Upper lobe of left lung (tissue), 6 donors: ENCODE results near the gene KCNIP1. TPM values are rescaled to one million over a fixed set of nuclear protein-coding genes. Genes with fewer than 3 reads are reported as not detected.

Experiments used
- ATAC-seq, 2 donors: fragments of 200-7000 bp; cut with Tn5 transposase; one replicate each; pipeline ENCODE4 v1.9.1; 2022; ENCODE audit warnings: mild to moderate bottlenecking in 2 of 2, moderate library complexity in 2 of 2; ENCODE audit not compliant: low FRiP score in 2 of 2
- DNase-seq, 2 donors: peaks; one replicate each; pipeline ENCODE4 v3.0.0-alpha.2; 2019 to 2020
- H3K27ac ChIP-seq, 4 donors: fragments of 200-600 bp; sonication (generic); one replicate each; pipeline ENCODE4 v1.5.1; 2016 to 2019
- H3K27me3 ChIP-seq, 4 donors: fragments of 200-600 bp; sonication (generic); one replicate each; pipeline ENCODE4 v1.5.1; 2017 to 2019
- H3K36me3 ChIP-seq, 4 donors: fragments of 200-600 bp; sonication (generic); one replicate each; pipeline ENCODE4 v1.5.1; 2016 to 2019
- H3K4me1 ChIP-seq, 4 donors: fragments of 200-600 bp; sonication (generic); one replicate each; pipeline ENCODE4 v1.5.1; 2018 to 2019
- H3K4me3 ChIP-seq, 4 donors: fragments of 200-600 bp; sonication (generic); one replicate each; pipeline ENCODE4 v1.5.1; 2017 to 2019; ENCODE audit warnings: mild to moderate bottlenecking in 2 of 4, moderate library complexity in 1 of 4
- H3K9me3 ChIP-seq, 4 donors: fragments of 200-600 bp; sonication (generic); one replicate each; pipeline ENCODE4 v1.5.1; 2018 to 2019
- EP300 ChIP-seq, 4 donors: sonication (generic); formaldehyde crosslinking; IDR thresholded peaks; one replicate each; pipeline ENCODE4 v1.5.1; 2017; ENCODE audit warnings: antibody characterized with exemption in 4 of 4, control low read depth in 2 of 4
- POLR2A ChIP-seq, 4 donors: fragments of 450-650 bp; IDR thresholded peaks; one replicate each; pipeline ENCODE4 v1.5.1; 2016 to 2017; ENCODE audit warnings: antibody characterized with exemption in 4 of 4, mild to moderate bottlenecking in 2 of 4
- POLR2AphosphoS5 ChIP-seq, 2 donors: sonication (generic); formaldehyde crosslinking; IDR thresholded peaks; one replicate each; pipeline ENCODE4 v1.5.1; 2017; ENCODE audit warnings: antibody characterized with exemption in 2 of 2
- WGBS, 2 donors: methylation state at CpG; one replicate each; pipeline ENCODE4 v1.1.5; 2017 to 2018; 5-methylcytosine and 5-hydroxymethylcytosine counted together
- total RNA-seq, 6 donors: library from RNA; depleted of rRNA in 4 of 6; stranded (reverse); fragments of >200 nt in 4 of 6; gene quantifications; one replicate each; pipeline versions ENCODE4 v1.1.0 to v1.2.1, GENCODE V29; 2016 to 2021
- TF ChIP-seq, protein P1 (sequence below), 6 experiments: fragments of 450-650 bp in 4 of 6; fragments of 200-600 bp in 2 of 6; sonication (generic) in 2 of 6; IDR thresholded peaks; one replicate each; pipeline ENCODE4 v1.5.1; 2016 to 2019; ENCODE audit warnings: antibody characterized with exemption in 6 of 6
- donor health status: DM: no; HTN: no; CAD: no; lungs with moderate emphysema.
- donor health status: DM: no; HTN: yes; CAD: no; lungs with severe emphysema.

Gene KCNIP1
- total RNA-seq, 6 donors from 2014 or later: 1.9 to 3.3 (median 2.9) TPM; not detected in 1

DNA sequence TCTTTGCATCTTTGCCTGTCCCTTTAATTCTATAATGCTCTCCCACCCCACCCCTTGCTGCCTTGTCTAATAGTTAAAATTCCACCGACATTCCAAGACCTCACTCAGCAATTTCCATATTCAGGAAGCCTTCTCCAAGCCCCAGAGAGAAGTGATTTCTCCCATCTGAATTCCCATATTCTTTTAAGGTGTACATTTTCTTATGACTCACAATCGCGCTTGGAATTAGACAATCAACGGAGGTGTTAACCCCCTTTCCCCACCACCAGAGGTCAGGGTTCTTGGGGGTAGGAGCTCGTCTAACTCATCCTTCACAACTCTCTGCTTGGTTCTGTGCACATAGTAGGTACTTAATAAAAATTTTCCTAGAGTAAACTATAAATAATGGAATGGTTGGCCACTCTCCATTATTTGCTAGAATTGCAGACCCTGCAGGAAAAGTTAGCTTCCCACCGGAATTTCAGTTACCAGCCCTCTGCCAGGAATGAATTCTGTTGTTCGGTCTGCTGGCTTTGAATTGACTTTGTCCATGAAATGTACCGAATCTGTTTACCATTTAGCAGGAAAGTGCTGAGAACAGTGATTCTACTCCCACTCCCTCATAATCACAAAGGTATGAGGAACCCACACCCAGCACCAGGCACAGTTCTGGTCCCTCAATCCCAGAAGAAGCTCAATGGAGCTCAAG, 5.0 kb downstream of the KCNIP1 start:
- peaks cover 0 to 10% (median 3%) of the 10 kb centered on the region in 4 donors for H3K27me3 ChIP-seq
- ATAC-seq (no peak), DNase-seq (no peak)
- no peak overlapping the region for H3K4me3 ChIP-seq
- H3K36me3 ChIP-seq: no peaks in the 10 kb centered on the region
- WGBS, 2 donors: 74 to 84% methylated on average over 8 of the region's 8 CpGs
- no peak for TF ChIP-seq EP300 (IDR thresholded peaks at IDR 0.05)
- TF ChIP-seq POLR2AphosphoS5 (IDR thresholded peaks at IDR 0.05): no peak
- no peak for TF ChIP-seq POLR2A (IDR thresholded peaks at IDR 0.05)
- TF ChIP-seq, protein P1, sequence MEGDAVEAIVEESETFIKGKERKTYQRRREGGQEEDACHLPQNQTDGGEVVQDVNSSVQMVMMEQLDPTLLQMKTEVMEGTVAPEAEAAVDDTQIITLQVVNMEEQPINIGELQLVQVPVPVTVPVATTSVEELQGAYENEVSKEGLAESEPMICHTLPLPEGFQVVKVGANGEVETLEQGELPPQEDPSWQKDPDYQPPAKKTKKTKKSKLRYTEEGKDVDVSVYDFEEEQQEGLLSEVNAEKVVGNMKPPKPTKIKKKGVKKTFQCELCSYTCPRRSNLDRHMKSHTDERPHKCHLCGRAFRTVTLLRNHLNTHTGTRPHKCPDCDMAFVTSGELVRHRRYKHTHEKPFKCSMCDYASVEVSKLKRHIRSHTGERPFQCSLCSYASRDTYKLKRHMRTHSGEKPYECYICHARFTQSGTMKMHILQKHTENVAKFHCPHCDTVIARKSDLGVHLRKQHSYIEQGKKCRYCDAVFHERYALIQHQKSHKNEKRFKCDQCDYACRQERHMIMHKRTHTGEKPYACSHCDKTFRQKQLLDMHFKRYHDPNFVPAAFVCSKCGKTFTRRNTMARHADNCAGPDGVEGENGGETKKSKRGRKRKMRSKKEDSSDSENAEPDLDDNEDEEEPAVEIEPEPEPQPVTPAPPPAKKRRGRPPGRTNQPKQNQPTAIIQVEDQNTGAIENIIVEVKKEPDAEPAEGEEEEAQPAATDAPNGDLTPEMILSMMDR (IDR thresholded peaks at IDR 0.05): no peak
- H3K4me1 ChIP-seq: peaks cover 3 to 7% (median 5%) of the 10 kb centered on the region in 4 donors
- H3K27ac ChIP-seq: no peak overlapping the region
- H3K9me3 ChIP-seq: no peaks in the 10 kb centered on the region

DNA sequence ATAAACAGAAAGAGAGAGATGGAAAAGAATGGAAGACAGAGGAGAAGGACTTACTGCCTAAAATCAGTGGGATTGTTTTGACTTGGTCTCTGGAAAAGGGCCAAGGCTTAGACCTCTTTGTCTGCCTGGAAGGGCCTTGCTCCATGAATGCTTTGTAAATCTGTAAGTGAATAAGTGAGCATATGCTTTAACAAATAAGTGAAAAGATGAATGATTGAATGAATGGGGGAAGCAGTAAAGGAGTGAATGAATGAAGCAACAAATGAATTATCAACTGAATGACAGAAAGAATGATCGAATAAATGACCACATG, 5.5 kb downstream of the KCNIP1 start:
- Histone ChIP-seq H3K9me3 (no peaks in the 10 kb centered on the region), H3K27me3 (peaks cover 0 to 5% (median under 1%) of the 10 kb centered on the region in 4 donors), H3K4me1 (peaks cover 0 to 2% (median under 1%) of the 10 kb centered on the region in 4 donors), H3K36me3 (no peaks in the 10 kb centered on the region), H3K27ac (no peak overlapping the region), H3K4me3 (no peak overlapping the region)
- no peak for TF ChIP-seq POLR2A (IDR thresholded peaks at IDR 0.05)
- TF ChIP-seq, protein P1 (IDR thresholded peaks at IDR 0.05): no peak
- TF ChIP-seq EP300 (IDR thresholded peaks at IDR 0.05): no peak
- TF ChIP-seq POLR2AphosphoS5 (IDR thresholded peaks at IDR 0.05): no peak
- no peak for ATAC-seq
- DNase-seq: no peak
- 84 to 93% methylated on average over 1 of the region's 1 CpG for WGBS, 2 donors

DNA sequence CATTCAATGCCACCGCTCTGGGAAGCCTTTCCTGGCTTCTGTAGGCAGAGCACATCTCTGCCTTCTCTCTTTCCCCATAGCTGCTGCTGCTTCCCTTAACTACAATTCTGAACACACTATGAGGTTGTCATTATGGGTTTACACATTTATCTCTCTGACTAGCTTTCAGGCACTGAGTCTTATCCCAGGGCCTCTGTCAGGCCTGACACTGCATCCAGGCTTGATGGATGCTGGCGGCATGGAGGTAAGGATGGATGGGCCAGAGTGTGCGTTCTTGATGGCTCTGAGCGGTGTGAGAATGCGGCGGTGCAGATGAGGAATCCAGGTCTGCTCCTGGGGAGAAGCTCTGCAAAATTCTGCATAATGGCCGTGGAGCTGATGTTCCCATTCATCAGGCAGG, 6.3 kb downstream of the KCNIP1 start:
- TF ChIP-seq, protein P1 (IDR thresholded peaks at IDR 0.05): no peak
- TF ChIP-seq POLR2AphosphoS5 (IDR thresholded peaks at IDR 0.05) (no peak), EP300 (IDR thresholded peaks at IDR 0.05) (no peak), POLR2A (IDR thresholded peaks at IDR 0.05) (no peak)
- H3K36me3 ChIP-seq: no peaks in the 10 kb centered on the region
- no peak for DNase-seq
- no peaks in the 10 kb centered on the region for H3K9me3 ChIP-seq
- no peaks in the 10 kb centered on the region for H3K4me1 ChIP-seq
- ATAC-seq: no peak
- 90 to 91% methylated on average over 7 of the region's 7 CpGs for WGBS, 2 donors
- no peak overlapping the region for H3K4me3 ChIP-seq
- H3K27me3 ChIP-seq: no peaks in the 10 kb centered on the region
- H3K27ac ChIP-seq: no peak overlapping the region

- 76 to 88% methylated on average over 5 of the region's 5 CpGs for WGBS, 2 donors
- H3K4me3 ChIP-seq: no peak overlapping the region
- ATAC-seq (no peak), DNase-seq (no peak)
- H3K4me1 ChIP-seq: no peaks in the 10 kb centered on the region
- no peaks in the 10 kb centered on the region for H3K36me3 ChIP-seq
- no peaks in the 10 kb centered on the region for H3K9me3 ChIP-seq
- TF ChIP-seq POLR2AphosphoS5 (IDR thresholded peaks at IDR 0.05) (no peak), POLR2A (IDR thresholded peaks at IDR 0.05) (no peak), EP300 (IDR thresholded peaks at IDR 0.05) (no peak)
- TF ChIP-seq, protein P1 (IDR thresholded peaks at IDR 0.05): no peak
- H3K27me3 ChIP-seq: no peaks in the 10 kb centered on the region
- no peak overlapping the region for H3K27ac ChIP-seq
Observed at GRCh38 chr5:170510559-170510958, 6.7 kb downstream of the KCNIP1 start.
